HG02678 (cell line): ENCODE results near the gene RBM47.
"Not testable (repeated sequence)": the region's sequence is repeated elsewhere in the genome, so short reads cannot be mapped to it uniquely, and the experiment has no call there.

Source experiments
- ATAC-seq: cut with Tn5 transposase; IDR thresholded peaks from one replicate; pipeline ENCODE4 v1.9.1; 2021; ENCODE audit warnings: mild to moderate bottlenecking, moderate library complexity; ENCODE audit not compliant: unreplicated experiment

The RBM47 gene

DNA sequence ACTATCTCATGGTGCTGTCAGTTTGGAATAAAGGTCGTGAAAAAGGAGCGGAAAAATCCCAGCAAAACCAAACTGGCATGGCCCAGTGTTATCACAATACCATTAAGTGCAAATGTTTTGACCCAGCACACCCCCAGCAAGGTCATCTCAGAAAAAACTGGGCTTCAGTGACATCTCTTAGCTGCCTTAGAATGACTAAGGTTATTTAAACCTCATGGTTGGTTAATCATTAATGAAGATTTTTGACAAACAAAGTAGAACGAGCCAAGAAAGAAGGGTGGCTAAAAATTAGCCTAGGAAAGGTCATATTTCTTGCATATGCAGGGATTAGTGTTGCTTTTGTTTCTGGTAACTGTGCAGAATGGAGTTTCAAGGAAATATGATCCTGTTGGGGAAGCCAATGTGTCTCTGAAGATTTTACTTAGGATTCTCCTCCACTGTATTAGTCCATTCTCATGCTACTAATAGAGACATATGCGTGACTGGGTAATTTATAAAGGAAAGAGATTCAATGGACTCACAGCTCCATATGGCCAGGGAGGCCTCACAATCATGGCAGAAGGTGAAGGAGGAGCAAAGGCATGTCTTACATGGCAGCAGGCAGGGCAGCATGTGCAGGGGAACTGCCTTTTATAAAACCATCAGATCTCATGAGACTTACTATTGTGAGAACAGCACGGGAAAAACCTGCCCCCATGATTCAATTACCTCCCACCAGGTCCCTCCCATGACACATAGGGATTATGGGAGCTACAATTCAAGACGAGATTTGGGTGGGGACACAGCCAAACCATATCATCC is 211.0 kb downstream of the RBM47 start:
- peak; percentile 43 for ATAC-seq

DNA sequence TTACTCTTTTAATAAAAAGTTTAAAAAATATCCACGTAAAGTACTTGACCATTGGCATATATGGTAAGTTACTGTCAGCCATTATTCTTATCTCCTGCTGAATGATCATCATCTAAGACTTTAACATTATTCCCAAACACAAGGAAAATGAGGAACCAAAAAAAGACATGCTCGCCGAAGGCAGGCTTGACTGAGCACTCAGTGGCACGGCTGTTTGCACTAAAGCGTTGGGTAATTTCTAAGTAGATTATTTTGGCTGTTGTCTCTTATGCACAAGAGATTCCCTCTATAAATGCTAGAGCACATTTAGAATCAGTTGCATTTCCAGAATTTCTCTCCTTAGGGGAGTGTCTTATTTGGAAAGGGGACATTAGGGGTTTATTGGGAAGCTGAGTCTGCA is 211.7 kb downstream of the RBM47 start:
- ATAC-seq: no peak

DNA sequence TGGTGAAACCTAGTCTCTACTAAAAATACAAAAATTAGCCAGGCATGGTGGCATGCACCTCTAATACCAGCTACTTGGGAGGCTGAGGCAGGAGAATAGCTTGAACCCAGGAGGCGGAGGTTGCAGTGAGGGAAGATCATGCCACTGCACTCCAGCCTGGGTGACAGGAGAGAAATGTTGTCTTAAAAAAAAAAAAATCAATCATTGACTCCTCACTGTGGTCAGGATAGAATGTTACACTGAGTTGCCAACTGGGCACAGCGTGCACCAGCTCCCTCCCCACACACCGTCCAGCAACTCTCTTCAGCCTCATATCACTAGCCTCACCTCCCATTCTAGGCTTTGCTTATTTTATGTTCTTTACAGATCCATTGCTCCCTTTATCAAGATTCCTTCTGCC is 215.0 kb downstream of the RBM47 start:
- no peak for ATAC-seq

DNA sequence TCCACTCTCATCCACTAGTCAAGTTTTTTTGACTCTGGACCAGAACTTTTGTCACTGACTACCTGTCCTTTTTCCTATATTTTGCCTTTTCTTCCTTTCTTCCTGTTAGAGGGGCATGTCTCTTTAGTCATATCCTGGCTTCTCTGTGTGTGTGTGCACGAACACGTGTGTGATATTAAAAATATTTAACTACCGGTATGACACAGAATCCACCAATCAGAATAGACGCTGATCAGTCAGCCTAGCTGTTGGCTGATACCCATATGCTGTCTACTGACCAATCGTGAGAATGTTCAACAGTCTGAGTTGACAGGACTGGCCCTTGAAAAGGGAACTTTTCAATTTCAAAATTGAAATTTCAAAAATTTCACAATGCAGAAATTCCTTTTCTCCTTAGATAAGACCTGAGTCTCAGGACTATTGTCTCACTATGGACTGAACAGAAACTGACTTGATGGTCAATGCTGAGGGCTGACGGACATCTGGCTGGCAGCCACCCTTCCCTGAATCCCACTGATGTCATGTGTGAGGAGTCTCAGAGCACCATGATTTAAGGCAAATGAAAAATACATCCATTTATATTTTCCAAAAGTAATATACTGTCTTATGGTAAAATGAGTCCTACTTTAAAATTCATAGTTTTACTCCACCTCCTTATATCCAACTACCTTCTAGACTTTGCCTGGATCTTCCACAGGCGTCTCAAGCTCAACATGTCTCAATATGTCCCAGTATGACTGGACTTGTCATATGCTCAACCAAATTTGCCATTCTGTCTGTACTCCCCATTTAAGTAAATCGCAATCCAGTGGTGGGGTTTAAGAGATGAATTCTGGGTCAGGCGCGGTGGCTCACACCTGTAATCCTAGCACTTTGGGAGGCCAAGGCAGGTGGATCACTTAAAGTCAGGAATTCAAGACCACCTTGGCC is 216.5 kb downstream of the RBM47 start:
- no peak for ATAC-seq

DNA sequence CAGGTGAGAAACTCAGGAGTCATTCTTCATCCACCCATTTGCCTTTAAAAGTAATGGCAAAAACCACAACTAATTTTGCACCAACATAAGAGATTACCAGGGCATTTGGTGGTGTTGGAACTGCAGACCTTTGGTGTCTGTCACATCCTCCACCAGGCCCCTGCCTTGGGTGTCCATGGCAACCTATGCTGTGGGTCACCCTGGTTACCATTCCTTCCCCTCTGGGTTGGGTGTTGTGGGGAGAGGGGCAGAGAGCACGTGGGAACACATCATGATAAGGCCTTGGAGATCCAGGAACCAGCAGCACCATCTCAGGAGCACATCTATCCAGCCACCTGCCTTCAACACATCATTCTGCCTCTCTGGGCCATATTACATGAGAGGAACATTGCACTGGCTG is 217.3 kb downstream of the RBM47 start:
- no peak for ATAC-seq

DNA sequence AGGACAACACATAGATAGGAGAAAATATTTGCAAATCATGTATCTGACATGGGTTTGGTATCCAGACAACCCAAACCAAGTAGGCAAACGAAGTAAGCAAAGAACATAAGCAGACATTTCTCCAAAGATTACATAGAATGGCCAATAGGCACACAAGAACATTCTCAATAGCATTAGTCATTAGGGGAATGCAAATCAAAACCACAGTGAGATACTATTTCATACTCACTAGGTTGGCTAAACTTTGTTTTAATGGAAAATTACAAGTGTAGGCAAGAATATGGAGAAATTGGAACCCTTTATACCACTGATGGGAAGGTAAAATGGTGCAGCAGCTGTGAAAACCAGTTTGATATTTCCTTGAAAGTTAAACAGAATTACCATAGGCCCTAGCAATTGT is 219.8 kb downstream of the RBM47 start:
- no peak for ATAC-seq

DNA sequence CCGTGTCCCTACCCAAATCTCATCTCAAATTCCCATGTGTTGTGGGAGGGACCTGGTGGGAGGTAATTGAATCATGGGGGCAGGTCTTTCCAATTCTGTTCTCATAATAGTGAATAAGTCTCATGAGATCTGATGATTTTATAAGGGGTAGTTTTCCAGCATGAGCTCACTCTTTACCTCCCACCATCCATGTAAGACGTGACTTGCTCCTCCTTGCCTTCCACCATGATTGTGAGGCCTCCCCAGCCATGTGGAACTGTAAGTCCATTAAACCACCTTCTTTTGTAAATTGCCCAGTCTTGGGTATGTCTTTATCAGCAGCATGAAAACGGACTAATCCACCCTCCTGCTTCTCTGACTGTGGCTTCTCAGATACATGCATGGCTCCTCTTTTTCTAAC is 222.2 kb downstream of the RBM47 start:
- ATAC-seq: not testable (repeated sequence)

DNA sequence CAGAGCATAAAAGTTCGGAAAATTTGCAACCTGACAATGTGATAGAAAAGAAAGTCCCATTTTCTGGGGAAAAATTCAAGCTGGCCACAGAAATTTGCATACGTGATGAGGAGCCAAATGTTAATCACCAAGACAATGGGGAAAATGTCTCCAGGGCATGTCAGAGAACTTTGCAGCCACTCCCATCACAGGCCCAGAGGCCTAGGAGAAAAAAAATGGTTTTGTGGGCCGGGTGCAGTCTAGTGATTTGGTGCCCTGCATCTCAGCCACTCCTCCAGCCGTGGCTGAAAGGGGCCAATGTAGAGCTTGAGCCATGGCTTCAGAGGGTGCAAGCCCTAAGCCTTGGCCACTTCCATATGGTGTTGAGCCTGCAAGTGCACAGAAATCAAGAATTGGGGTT is 223.3 kb downstream of the RBM47 start:
- no peak for ATAC-seq

DNA sequence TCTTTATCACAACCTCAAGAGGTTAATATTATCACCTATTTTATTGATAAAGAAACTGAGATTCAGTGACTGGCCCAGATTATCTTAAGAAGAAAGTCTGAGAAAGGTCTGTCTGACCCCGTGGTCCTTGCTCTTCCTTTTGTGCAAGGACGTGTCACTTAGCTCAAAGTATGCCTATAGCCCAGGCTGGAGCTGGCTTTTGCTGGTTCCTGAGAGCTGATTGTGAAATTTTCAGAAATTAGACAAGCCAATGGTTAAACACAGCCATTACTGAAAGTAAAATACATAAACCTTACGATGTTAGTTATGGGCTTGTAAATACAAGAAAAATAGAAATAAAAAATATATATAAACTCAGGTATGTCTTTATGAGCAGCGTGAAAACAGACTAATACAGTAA is 224.5 kb downstream of the RBM47 start:
- no peak for ATAC-seq

DNA sequence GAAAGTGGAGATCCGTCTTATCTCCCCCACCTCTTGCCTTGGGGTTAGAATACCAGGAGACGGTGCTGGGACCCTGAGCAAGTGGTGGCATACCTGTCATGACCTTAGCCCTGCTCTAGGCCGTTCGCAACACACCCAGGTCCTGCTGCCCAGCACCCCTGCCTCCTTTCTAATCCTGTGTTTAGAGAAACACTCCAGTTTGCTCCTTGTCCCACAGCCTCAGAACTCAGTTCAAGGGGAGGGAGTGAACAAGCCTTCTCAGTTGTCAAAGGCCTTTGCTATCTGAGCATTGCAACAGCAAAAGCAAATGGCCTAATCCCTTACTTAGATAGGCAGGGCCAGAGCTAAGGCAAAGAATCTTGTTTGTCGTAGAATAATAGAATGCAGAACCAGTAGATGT is 226.6 kb downstream of the RBM47 start:
- no peak for ATAC-seq

DNA sequence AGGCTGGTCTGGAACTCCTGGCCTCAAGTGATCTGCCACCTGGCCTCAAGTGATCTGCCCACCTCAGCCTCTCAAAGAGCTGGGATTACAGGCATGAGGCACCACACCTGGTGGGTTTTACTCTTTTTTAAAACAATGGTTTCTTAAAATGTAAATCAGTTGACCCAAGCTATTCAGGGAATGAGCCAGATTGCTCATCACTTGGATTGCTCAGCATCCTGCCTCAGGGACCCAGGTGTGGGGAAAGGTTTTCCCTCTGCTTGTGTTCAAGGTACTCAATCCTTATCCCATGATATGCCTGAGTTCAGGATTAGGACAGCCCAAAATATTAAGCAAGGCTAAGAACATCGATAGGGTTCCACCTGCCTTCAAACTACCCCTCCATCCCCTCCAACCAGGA is 227.1 kb downstream of the RBM47 start:
- ATAC-seq: no peak

DNA sequence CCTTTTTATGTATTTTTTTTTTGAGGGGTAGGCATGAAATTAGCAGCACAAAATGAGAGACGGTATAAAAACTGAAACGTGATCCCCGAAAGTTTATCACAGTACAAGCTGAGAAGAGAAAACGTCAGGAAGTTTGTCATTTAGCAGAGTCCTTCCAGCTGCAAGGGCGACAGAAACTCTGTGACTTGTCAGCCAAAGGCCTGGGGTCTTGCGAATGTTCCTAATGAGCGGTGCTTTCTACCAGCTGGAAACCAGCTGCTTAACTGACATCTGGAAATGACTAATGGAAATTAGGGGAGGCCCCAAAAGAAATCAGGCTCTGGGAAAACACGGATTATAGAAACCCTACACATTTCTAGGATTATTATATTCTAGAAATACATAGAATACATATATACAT is 228.0 kb downstream of the RBM47 start:
- ATAC-seq: no peak

DNA sequence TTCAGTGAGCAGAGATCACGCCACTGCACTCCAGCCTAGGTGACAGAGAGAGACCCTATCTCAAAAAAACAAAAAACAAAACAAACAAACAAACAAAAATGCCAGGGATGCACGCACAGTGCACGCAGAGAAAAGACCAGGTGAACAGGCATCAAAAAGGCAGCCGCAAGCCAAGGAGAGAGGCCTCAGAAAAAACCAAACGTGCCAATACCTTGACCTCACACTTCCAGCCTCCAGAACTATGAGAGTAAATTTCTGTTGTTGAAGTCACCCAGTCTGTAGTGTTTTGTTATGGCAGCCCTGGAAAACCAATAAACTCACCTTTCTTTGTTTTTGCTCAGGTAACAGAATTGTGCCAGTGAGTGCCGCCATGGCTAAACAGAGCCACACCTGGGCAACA is 228.6 kb downstream of the RBM47 start:
- no peak for ATAC-seq

DNA sequence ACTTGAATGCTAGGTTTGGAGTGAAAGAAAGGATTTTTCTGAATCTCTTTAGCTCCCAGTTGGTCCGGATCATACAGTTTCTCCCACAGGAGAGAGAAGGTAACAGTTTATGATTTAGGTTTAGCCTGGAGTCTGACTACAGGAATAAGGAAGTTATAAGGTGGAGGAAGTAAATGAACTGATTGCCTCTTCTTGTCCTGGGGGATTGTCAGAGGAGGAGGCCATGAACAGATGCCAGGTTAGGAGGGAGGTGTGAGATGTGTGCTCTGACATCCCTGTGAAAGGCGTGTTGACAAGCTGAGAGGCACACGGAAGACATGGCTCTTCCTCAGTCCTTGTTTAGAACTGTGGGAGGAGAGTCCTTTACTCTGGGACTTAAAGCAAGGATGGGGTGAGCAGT is 230.1 kb downstream of the RBM47 start:
- no peak for ATAC-seq

DNA sequence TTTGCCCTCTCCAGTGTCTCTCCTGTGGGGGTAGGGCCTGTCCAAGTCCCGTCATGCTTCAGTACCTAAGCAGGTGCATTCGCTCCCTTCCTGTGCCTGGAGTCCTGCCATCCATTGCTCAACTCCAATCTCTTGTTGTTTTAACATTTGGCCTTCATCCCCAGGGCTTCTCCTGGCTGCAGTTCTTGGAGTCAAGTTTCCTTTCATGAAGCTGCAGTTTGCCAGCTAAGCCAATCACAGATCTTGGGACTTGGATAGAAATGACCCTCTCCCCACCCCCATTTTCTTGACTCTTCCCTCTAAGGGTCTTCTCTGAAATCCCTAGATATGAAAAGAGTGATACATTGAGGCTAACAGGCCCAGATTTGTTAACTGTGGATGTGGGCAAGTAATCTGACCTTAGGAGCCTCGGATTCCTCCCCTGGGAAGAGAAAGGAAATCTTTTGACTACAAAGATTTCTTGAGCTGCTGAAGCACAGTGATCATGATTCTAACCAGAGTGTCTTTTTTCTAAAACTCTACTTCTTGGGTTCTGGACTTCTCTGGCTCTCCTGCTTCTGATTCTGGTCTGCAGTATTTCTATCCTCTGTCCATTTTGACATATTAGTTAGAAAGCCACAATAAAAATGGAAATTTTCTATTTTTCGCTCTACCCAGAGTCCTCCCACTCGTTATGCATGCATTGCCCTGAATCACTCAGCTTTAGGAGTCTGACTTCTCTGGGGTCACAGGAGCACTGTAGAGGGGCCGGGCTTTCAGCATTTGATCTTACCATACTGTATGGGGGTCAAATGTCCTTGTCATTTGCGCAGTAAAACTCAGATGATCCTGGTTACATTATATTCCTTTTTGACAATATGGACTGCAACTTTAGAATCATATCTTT is 233.5 kb downstream of the RBM47 start:
- no peak for ATAC-seq

DNA sequence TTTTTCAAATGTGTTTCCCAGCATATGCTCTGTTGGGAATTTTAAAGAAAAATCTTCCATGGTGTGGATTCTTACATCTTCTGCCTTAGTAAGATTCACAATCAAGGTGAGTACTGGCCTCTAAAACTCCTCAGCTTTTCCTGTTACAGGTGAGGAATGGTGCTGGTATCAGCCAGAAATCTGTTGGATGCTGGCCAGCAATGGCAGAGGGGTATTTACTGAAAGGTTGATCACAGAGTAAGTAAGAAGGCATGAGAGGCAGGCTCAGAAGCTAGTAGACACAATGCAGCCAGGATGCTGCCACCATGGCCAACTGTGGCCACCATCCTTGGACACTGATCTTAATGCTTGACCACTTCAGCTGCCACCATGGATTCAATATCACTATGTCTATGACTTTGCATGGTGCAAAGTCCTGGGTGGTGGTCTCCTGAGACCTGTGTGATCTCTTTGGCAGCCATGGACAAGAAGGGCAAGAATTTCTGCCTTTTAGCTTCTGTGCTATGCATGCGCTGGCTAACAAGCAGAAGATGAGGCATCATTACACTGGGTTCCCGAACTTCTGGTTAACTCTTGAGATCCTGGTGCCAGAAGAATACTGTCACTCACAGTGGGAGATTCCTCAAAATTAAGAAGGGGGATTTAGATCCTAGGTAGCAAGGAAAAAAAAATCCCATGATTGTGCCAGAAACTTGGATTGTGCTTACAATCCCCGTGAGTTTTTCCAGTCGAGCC is 234.3 kb downstream of the RBM47 start:
- ATAC-seq: no peak

DNA sequence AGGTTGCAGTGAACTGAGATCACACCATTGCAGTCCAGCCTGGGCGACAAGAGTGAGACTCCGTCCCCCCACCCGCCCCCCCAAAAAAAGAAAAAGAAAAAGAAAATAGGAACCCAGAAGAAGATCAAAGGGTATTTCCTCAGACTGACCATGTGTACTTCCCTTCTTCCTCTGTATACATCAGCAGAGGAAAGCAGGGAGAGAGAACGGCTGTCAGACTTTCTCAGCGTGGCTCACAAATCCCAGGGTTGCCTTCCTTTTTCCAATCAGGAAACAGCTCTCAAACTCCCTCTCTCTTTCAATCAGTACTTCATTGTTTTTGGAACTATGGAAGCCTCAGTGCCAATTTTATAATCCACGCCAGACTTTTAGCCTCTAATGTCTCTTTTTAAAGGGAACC is 235.4 kb downstream of the RBM47 start:
- ATAC-seq: no peak

DNA sequence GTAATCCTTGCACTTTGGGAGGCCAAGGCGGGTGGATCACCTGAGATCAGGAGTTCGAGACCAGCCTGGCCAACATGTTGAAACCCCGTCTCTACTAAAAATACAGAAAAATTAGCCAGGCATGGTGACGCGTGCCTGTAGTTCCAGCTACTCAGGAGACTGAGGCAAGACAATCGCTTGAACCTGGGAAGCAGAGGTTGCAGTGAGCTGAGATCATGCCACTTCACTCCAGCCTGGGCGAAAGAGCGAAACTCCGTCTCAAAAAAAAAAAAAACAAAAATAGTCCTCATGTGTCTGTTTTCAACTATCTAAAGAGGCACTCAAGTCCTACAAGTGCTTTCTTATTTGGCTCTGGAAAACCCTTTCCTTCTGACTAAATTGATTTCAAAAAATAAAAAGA is 237.4 kb downstream of the RBM47 start:
- ATAC-seq: not testable (repeated sequence)

DNA sequence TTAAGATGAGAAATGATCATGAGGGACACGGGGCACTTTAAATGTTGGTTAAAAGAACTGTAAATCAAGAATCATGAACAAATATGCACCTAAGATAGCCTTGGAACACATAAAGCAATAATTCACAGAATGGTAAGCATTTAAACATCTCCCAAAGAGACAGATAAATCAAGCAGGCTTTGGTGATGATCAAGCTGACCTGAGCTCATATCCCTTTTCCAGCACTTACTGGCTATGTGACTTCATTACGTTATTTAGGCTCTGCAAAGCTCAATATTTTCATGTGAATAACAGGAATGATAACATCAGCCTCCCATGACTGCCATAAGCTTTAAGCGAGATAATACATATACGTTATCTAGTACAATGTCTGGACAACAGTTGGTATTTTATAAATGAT is 239.7 kb downstream of the RBM47 start:
- ATAC-seq: no peak

DNA sequence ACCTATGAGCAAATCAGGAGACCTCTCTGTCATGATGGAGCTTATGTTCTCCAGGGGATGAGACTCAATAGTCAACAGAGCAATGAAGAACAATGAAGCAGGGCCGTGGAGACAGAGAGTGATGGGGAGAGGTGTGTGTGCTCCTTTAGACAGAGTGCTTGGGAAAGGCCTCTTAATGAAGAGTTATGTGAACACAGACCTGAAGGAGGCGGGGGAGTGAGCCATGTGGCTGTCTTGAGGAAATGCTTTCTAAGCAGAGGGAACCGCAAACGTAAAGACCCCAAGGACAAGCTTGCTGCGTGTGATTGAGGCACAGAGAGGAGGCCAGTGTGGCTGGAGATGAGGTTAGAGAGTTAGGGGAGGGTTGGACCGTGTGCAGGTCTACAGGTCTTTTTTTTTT is 241.4 kb downstream of the RBM47 start:
- no peak for ATAC-seq
